NCI-H1694 treated with DMSO at 0.1 percent for 48 hours (cell line): Measurements from ENCODE around the gene PTPRQ.
"Not testable (repeated sequence)": the region's sequence is repeated elsewhere in the genome, so short reads cannot be mapped to it uniquely, and the experiment has no call there.

Source experiments
- DNase-seq: peaks from one replicate; lab custom pipeline; 2025; lab: John Stamatoyannopoulos, UW

PTPRQ gene, protein sequence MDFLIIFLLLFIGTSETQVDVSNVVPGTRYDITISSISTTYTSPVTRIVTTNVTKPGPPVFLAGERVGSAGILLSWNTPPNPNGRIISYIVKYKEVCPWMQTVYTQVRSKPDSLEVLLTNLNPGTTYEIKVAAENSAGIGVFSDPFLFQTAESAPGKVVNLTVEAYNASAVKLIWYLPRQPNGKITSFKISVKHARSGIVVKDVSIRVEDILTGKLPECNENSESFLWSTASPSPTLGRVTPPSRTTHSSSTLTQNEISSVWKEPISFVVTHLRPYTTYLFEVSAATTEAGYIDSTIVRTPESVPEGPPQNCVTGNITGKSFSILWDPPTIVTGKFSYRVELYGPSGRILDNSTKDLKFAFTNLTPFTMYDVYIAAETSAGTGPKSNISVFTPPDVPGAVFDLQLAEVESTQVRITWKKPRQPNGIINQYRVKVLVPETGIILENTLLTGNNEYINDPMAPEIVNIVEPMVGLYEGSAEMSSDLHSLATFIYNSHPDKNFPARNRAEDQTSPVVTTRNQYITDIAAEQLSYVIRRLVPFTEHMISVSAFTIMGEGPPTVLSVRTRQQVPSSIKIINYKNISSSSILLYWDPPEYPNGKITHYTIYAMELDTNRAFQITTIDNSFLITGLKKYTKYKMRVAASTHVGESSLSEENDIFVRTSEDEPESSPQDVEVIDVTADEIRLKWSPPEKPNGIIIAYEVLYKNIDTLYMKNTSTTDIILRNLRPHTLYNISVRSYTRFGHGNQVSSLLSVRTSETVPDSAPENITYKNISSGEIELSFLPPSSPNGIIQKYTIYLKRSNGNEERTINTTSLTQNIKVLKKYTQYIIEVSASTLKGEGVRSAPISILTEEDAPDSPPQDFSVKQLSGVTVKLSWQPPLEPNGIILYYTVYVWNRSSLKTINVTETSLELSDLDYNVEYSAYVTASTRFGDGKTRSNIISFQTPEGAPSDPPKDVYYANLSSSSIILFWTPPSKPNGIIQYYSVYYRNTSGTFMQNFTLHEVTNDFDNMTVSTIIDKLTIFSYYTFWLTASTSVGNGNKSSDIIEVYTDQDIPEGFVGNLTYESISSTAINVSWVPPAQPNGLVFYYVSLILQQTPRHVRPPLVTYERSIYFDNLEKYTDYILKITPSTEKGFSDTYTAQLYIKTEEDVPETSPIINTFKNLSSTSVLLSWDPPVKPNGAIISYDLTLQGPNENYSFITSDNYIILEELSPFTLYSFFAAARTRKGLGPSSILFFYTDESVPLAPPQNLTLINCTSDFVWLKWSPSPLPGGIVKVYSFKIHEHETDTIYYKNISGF (N-terminal part only)

DNA sequence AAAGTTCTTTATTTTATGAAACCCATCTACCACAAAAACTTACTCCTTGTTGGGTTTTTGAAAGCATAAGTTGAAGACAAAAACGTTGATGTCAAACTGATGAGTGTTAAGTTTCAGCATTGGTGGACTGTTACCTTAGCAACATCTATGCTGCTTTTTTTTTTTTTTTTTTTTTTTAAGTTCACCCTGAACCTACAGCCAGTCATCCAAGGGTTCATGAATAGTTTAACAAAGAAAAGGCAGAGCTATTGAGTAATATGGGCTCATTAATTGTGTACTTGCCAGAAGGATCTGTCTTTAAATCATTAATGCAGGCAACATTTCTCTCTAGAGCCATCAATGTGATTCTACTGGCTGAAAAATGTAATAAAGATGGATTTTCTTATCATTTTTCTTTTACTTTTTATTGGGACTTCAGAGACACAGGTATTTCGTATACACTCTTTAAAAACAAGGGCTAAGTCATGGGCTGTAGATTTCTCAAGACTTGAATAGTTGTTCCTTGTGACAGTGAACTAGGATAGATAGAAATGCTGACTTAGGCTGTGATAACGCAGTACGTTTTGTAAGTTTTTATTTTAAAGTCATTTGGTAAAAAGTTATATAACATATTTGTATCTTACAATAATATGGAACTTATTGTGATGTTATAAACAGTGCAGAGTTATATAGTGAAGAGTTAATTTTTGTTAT is at the start of gene PTPRQ:
PTPRQ (plus strand) TSS at position 262 of the 693 bp plus-strand sequence; CDS start at position 373, 111 bp downstream.
- no peak for DNase-seq

DNA sequence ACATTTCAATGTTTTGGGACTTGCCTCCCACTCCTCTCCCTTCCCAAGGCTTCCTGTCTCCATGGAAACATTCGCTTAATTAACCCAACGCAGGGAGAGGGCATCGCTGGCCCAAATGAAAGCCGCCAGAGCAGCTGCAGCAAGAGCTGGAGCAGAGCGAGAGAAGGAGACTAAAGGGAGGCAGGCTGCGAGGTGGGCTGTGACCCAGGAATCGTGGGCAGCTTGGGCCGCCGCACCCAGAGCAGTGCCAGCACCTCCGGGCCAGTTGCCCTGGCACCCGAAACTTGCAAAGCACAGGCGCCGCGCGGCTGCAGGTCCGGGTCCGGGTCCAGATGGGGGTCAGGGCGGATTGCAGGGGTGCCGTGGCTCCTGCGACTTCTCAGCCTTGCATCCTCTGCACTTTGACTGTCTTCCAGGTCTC is 43.5 kb upstream of the PTPRQ start:
- DNase-seq: no peak

DNA sequence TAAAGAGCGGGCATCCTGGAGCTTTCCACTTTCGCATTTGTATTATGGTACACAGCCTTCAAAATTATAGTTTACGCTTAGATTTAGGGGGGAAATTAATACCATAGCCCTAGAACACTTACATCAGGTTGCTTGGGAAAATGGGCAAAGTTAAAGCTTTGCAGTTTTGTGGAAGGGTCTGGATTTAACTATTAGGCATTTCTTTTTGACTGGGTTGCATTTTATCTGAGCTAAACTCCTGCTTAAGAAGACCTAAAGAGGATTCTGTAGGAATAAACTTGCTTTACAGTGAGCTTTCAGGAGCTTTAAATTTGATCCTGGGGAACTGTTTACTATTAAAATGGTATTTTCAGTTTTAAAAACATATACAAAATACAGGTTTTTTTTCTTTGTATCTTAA is 42.8 kb upstream of the PTPRQ start:
- no peak for DNase-seq

DNA sequence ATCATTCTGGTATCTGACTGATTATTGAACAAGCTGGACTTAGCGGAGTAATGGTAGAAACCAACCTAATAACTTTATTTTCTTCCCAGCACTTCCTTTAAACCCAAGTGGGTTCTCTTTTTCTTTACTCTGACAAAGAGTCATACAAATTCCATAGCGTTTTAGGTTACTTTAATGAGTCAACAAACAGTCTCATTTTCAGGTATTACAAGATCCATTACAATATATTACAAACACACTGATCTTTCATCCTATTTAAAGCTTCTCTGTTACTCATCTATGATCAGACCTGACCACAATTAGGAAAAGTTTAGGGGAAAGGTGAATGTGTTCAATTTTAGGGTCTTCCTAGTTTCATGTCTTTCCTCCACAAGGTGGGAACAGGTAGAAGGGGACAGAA is 39.4 kb upstream of the PTPRQ start:
- DNase-seq: no peak

DNA sequence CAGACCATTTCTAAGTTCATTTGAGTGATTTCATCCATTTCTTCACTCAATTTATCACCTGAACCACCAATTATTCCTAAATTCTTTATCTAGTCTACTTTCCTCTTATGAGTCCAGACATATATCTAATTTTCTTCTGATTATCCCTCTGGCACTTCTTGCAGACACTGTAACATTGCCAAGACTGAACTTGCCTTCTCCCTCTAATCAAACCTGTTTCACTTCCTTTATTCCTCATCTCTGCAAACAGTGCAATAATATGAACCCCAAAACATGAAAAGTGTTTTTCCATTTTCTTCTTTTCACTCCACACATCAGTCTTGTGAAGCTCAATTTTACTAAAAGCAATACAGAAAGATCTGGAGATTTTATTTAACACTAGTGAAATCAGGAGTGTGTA is 37.8 kb upstream of the PTPRQ start:
- no peak for DNase-seq

DNA sequence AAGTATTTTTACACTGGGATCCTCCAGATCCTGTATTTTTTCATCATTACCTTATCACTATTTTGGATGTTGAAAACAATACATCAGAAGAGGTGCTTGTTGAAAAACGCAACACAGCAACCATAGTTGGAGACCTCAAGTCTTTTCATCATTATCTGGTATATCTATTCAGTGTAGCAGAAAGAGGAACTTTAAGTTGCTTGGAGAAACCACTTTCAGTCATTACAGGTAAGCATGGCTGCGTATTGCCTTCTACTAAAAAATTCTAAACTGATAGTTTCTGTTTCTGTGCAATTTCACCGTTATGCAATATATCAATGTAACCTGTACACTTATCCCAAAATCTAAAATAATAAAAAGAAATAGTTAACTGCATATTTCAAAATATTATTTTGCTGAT is 32.2 kb upstream of the PTPRQ start:
- DNase-seq: no peak

DNA sequence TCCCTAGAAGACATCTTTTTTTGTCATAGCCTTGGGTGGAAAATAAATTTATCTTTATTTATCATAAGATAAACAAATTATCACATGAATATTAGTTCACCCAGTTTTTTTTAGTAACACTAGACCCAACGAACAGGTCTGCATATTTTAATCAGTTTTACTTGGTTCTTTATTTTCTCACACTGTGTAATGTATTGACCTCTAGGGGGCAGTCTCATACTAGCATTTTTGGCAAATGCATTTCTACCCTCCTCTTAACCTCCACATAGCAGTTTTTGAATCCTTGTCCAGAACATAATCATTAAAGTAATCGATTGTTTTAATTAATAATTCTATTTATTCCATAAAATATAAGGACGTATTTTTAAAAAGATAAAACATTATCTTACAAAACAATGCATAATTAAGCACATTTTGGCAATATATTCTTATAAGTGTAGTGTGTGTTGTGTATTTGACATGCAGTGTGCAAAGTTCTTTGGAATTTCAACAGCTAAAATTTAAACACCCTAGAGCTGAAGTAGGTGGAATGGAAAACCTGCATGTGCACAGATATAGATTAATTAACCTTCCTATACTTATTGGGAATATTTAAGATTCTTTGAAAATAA is 31.6 kb upstream of the PTPRQ start:
- DNase-seq: peak; percentile 53

DNA sequence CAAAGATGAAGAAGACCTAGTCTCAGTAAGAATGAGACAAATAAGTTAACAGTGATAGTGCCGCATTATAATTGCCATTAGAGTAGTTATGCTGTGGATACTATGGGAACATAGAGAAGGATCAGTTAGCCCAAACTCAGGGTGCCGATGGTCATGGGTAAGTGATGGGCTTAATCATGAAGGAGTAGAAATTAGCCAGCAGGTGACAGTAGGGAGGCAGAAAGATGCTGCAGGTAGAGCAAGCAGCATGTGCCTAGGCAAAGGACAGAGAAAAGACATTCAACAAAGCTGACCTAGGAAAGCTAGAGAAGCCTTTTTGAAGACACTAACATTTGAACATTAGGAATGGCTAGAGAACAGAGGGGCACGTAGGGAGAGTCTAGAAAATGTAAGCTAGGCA is 30.6 kb upstream of the PTPRQ start:
- DNase-seq: no peak

DNA sequence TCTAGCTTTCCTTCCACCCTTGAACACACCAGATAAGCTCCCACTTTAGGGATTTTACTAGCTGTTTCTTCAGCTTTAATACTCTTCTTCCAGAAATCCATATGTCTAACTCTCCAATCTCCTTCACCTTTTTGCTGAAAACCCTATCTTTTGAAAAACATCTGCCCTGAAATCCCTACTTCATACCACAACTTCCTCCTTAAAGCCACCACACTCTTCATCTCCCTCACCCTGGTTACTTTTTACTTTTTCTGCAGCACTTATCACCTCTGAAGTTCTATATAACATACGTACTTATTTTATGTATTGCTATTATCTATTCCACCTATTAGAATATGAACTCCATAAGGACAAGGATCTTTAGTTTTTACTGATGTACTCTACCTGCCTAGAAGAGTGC is 28.6 kb upstream of the PTPRQ start:
- no peak for DNase-seq

DNA sequence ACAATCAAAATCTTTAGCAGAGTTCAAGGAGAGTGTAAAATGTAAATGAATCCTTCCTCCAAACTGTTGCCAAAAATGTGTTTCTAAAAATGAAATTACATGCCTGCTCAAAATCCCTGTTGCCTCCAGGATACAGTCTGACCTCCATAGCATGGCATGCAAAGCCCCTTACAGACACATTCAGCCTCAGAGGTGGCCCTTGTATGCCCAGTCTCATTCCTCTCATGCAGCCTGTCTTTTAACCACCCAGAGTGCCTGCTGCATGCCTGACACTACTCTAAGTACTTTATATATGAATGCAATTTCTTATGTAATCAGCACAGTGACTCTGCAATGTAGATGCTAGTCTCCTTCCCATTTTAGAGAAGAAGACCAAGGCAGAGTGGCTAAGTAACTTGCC is 24.4 kb upstream of the PTPRQ start:
- DNase-seq: no peak

DNA sequence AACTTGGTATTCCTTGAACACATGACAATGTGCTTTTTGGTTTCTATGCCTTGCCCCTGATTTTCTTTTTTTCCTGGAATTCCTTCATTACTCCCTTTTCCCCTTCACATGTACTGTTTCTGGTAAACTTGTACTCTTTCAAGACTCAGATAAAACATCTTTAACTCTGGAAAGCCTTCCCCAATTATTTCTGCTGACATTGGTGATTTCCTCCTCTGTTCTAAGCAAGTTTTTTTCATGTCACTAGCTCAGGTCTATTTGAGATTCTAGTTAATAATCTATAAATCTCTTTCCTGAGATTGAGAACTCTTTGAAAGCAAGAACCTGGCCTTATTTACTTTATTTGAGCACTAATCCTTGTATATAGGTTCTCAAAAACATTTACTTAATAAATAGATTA is 24.0 kb upstream of the PTPRQ start:
- no peak for DNase-seq

DNA sequence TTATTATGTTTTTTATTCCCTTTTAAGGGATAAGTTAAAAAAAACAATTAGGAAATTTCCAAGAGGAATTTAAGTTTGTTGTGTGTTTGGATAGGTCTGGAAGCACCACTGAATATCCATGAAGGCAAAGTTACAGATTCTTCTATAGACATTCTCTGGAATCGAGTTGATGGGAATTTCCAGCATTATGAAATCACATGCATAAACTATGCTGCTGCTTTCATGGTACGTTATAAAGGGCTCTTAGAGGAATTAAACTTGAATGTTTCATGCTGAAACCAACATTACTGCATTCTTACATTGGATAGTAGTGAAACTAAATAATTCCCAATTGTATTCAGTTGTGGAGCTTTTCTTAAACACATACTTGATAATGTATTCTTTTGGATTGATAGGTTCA is 21.5 kb upstream of the PTPRQ start:
- no peak for DNase-seq

DNA sequence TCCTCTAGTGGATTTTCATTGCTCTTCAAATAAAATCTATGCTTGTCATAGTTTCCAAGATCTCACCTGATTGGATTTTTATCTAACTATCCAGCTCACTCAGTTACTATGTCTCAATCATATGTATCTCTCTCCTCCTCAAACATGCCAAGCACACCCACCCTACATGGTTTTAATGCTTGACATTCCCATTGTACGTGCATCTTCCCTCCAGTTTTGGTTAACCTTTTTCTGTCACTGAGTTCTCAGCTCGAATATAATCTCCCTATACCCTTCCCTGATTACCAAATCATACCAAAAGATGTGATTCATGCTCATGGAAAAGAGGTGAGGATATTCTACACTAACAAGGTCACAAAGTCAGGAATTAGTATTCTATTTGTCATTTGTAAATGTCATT is 12.0 kb upstream of the PTPRQ start:
- DNase-seq: no peak

DNA sequence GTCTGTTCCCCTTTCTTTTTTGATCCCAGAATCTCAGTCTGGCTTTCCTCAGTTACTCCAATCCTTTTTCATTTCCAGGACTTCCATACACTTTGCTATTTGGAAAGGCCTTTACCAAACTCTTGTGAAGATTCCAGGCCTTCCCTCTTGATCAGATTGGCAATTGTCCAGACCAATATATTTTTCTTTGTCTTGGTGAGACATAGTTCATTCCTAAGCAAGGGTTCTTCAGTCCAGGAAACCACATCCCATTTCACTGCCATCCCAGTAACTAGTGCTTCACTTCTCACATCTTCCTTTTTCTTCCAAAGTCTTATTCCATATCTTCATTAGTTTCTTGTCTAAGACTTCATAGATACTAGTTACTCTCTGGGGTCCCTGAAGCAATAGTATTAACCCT is 2.1 kb upstream of the PTPRQ start:
- DNase-seq: no peak

DNA sequence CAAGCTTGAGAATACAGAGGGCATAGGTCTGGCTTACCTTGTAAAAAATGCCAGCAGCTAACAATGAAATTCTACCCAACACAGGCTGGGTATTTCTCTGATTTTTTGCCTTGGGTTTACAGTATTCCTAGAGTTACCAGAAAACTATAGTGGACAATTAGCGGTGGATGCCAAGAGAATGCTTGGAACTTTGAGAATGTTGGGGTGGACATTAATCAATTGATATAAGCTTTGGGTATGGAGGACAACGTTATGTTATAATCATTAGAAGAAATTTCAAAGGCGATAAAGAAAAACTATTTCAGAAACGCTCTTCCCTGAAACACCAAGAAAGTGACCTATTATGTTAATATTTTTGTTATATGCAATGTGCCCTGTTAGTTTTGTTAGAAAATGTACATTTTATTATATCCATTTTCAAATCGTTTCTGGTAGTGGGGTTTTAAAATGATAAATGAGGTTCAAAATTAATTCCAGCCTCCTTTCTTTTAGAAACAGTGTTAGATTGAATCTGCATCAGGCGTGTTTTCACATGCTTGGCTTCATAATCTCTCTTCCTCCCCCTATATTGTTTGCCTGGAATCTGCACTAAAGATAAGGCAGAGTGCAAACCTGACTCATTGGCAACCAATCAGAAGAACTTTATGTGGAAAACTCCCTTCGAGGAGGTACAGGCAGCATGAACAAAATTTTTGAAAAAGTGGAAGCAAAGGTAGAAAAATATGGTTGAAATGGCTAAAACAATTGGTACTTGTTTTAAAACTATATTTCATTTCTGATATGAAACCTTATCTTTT is 1.4 kb upstream of the PTPRQ start:
- DNase-seq: no peak

DNA sequence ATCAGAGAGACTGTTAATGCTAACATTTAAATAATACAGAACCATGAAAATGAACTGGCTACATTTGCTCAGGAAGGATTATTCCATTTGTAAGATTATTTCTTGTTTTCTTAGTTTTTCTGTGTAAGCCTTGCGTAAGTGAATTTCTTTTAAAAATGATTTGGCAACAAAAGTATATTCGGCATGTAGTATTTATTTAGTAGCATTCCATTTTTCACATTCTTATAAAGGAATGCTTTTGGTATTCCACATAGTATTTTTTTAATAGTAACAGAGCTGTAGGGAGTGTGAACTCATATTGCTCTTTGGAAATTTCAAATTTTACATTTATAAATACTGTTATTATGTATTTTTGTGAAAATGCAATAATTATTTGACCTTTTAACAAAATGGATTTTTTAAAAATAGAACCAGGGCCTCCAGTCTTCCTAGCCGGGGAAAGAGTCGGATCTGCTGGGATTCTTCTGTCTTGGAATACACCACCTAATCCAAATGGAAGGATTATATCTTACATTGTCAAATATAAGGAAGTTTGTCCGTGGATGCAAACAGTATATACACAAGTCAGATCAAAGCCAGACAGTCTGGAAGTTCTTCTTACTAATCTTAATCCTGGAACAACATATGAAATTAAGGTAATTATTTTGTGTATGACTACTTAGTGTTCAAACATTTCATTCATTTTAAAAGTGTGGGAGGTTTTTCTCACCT is 1.2 kb downstream of the PTPRQ start:
- DNase-seq: no peak

DNA sequence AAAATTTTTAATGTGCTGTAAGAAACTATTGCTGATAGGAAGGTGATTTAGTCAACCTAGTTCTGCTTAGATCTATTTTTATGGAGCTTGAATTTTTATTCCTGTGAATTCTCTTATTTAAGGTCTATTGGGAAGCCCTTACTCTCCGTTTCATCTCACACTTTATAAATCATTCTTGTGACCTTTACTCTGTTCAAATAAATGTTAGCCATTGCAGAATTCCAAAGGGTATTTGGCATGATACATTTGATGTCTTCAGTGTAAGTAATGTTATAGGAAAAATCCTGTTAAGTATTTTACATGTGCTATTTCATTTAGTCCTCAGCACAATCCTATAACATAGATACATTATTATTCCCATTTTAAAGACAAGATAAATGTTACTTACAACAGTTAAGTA is 12.5 kb downstream of the PTPRQ start:
- DNase-seq: no peak

DNA sequence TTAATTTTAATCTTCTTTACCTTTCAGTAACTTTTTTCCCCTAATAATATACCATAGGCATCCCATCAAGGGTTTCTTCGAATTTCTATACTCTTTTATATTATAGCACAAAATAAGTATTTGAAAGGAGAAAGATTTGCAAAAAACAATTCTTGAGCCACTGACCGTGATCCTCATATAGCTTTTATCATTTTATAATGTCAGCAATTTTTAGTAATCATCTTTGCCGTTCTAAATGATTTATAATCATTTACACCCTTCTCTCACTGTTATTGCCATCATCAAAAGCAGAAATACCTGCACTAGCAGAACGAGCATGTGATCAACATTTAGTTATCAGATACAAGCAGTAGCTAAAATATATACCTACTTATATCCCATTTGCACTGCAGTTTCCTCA is 16.9 kb downstream of the PTPRQ start:
- DNase-seq: no peak

DNA sequence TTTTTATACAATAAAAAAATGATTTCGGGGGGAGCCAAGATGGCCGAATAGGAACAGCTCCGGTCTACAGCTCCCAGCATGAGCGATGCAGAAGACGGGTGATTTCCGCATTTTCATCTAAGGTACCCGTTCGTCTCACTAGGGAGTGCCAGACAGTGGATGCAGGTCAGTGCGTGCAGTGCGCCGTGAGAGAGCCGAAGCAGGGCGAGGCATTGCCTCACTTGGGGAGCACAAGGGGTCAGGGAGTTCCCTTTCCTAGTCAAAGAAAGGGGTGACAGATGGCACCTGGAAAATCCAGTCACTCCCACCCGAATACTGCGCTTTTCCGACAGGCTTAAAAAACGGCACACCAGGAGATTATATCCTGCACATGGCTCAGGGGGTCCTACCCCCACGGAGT is 17.8 kb downstream of the PTPRQ start:
- not testable (repeated sequence) for DNase-seq

DNA sequence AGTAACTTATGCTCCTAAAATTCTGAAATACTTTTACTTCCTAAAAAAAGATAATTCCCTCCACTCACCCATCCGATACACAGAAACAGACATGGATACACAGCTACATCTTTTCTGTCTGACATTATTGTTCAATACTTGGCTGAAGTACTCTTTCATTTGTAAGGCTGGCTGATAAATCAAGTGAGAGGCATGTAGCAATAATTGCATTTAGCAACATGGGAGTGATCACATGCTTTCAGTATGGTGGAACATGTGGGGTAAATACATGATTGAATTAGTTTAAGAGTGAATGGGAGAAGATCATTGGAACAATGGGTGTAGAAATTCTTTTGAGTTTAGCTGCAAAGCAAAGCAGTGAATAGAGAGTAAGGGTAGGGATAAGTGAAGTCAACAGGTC is 25.6 kb downstream of the PTPRQ start:
- no peak for DNase-seq
